Psoas muscle (tissue), 8 donors: ENCODE results near the gene MRLN. TPM values are rescaled to one million over a fixed set of nuclear protein-coding genes. Genes with fewer than 3 reads are reported as not detected.

Experiments
- ATAC-seq, 4 donors: fragments of 200-7000 bp; cut with Tn5 transposase; one replicate each; pipeline ENCODE4 v1.9.1; 2020; ENCODE audit warnings: moderate library complexity in 3 of 4, mild to moderate bottlenecking in 2 of 4
- DNase-seq, 2 donors: peaks; one replicate each; pipeline ENCODE4 v3.0.0-alpha.2; 2020
- H3K27ac ChIP-seq: fragments of 200-600 bp; one replicate; pipeline ENCODE4 v1.8.0; 2022
- H3K27me3 ChIP-seq, 3 donors: fragments of 200-600 bp in 1 of 3; one replicate each; pipeline versions ENCODE4 v1.6.1 to v1.8.0; 2013 to 2022; ENCODE audit warnings: low read length in 2 of 3, mild to moderate bottlenecking in 2 of 3, moderate library complexity in 1 of 3; ENCODE audit not compliant: insufficient read depth in 3 of 3
- H3K36me3 ChIP-seq, 2 donors: fragments of 200-600 bp in 1 of 2; one replicate each; pipeline versions ENCODE4 v1.6.1 to v1.8.0; 2013 to 2022; ENCODE audit warnings: low read depth in 1 of 2, mild to moderate bottlenecking in 1 of 2, moderate library complexity in 1 of 2; ENCODE audit not compliant: insufficient read depth in 1 of 2
- H3K4me1 ChIP-seq: fragments of 200-600 bp; one replicate; pipeline ENCODE4 v1.8.0; 2022
- H3K4me3 ChIP-seq: fragments of 200-600 bp; one replicate; pipeline ENCODE4 v1.8.0; 2022; ENCODE audit warnings: mild to moderate bottlenecking
- H3K9me3 ChIP-seq: fragments of 200-600 bp; one replicate; pipeline ENCODE4 v1.8.0; 2022
- CTCF ChIP-seq: fragments of 200-600 bp; IDR thresholded peaks from one replicate; pipeline ENCODE4 v1.8.0; 2022; ENCODE audit warnings: antibody characterized with exemption
- WGBS, 3 donors: extraction: QIAGEN DNeasy Blood & Tissue Kit; methylation state at CpG; one replicate each; pipeline versions ENCODE4 v1.1.6 to v1.1.7; 2013; 5-methylcytosine and 5-hydroxymethylcytosine counted together
- intact Hi-C, 2 donors: fragments of 100-400 bp; cut with DNase I; formaldehyde crosslinking; loops; one replicate each; pipeline versions ENCODE4 v1.11.0 to v1.14.2; 2022
- polyA plus RNA-seq, 3 donors: library from polyadenylated mRNA; stranded (reverse); fragments of 200-250 nt; gene quantifications; one replicate each; pipeline ENCODE4 v1.2.3, GENCODE V29; 2013
- total RNA-seq, 4 donors: library from RNA; stranded (reverse); fragmentation: NEBNext Ultra II Directional in 2 of 4; extraction: Animal tissue kit (Norgen Biotek cat#: 25700) in 2 of 4; gene quantifications; one replicate each; pipeline versions ENCODE4 v1.2.1 to v1.2.4, GENCODE V29; 2021 to 2023
- donor health status: healthy with polysubstance abuse.
- donor health status: DM: no; HTN: no; CAD: no; lungs with moderate emphysema.
- donor health status: Bipolar disorder and iron deficiency.
- donor health status: healthy.
- donor health status: DM: yes; HTN: yes; CAD: no.
- donor health status: DM: no; HTN: no; CAD: no.
- donor health status: DM: no; HTN: no; CAD: no.
- donor health status: DM: yes; HTN: yes; CAD: no.

MRLN gene
- total and polyA plus RNA-seq, 7 donors, result 15.1 to 738 (median 119) TPM

- intact Hi-C loops, result no loop called here
- WGBS, 3 donors, result 27 to 35% (median 27%) methylated on average over 6 of the region's 6 CpGs
- Histone ChIP-seq H3K27ac (peak overlapping the region; percentile 56), H3K4me1 (peaks cover 13% of the 10 kb centered on the region), H3K36me3 (no peaks in the 10 kb centered on the region), H3K27me3 (no peaks in the 10 kb centered on the region), H3K4me3 (no peak overlapping the region), H3K9me3 (no peaks in the 10 kb centered on the region)
- no peak for DNase-seq
- peak; percentile 48 to 96 (median 94) for ATAC-seq
- TF ChIP-seq CTCF, result no peak
Measured at GRCh38 chr10:59779756-59780533, 26.7 kb upstream of the MRLN start.

GRCh38 chr10:59774451-59774850 is 21.2 kb upstream of the MRLN start:
- intact Hi-C loops, result no loop called here
- no peak for DNase-seq
- Histone ChIP-seq H3K27ac (no peak overlapping the region), H3K4me3 (no peak overlapping the region), H3K9me3 (no peaks in the 10 kb centered on the region), H3K27me3 (no peaks in the 10 kb centered on the region), H3K4me1 (peaks cover under 1% of the 10 kb centered on the region), H3K36me3 (no peaks in the 10 kb centered on the region)
- no peak for TF ChIP-seq CTCF
- ATAC-seq, result no peak
- 92 to 95% (median 95%) methylated on average over 6 of the region's 6 CpGs for WGBS, 3 donors

GRCh38 chr10:59773088-59773487 is 19.8 kb upstream of the MRLN start:
- Histone ChIP-seq H3K4me1 (no peaks in the 10 kb centered on the region), H3K4me3 (no peak overlapping the region), H3K27me3 (no peaks in the 10 kb centered on the region), H3K36me3 (no peaks in the 10 kb centered on the region), H3K27ac (no peak overlapping the region), H3K9me3 (no peaks in the 10 kb centered on the region)
- DNase-seq (no peak), ATAC-seq (no peak)
- intact Hi-C loops, result no loop called here
- WGBS, 3 donors, result 95 to 97% (median 96%) methylated on average over 2 of the region's 2 CpGs
- TF ChIP-seq CTCF, result no peak

- Histone ChIP-seq H3K9me3 (no peaks in the 10 kb centered on the region), H3K36me3 (no peaks in the 10 kb centered on the region), H3K4me1 (no peaks in the 10 kb centered on the region), H3K27me3 (no peaks in the 10 kb centered on the region), H3K4me3 (no peak overlapping the region), H3K27ac (no peak overlapping the region)
- ATAC-seq (peak in 1 of 4 donors; percentile 78), DNase-seq (no peak)
- intact Hi-C loops, result no loop called here
- no peak for TF ChIP-seq CTCF
- WGBS, 3 donors, result 94 to 95% (median 95%) methylated on average over 7 of the region's 7 CpGs
Measured at GRCh38 chr10:59771162-59771807, 18.0 kb upstream of the MRLN start.
